Measurements from ENCODE around the gene CSGALNACT2.

CSGALNACT2 gene

GRCh38 chr10:43134126-43134905 lies 3.9 kb upstream of the CSGALNACT2 start:
- Histone ChIP-seq H3K9me2 (replicated peaks; ENCODE audit: insufficient read depth, low read length) (no peaks in the 10 kb centered on the region), H2AFZ (ENCODE audit: low read depth, low read length, severe bottlenecking) (no peak overlapping the region), H3K4me2 (ENCODE audit: low read depth, low read length, poor library complexity, severe bottlenecking) (no peak overlapping the region), H4K20me1 (ENCODE audit: low read depth, low read length) (no peaks in the 10 kb centered on the region), H3K27me3 (ENCODE audit: low read length) (no peaks in the 10 kb centered on the region), H3K36me3 (ENCODE audit: low read length) (no peaks in the 10 kb centered on the region), H3K4me3 (ENCODE audit: insufficient read depth, low read length, poor library complexity, severe bottlenecking) (no peak overlapping the region), H3F3A (ENCODE audit: insufficient read depth) (no peaks in the 10 kb centered on the region; the same call in 1 of the 2 replicates), H3K9ac (ENCODE audit: low read length) (no peak overlapping the region), H3K27ac (ENCODE audit: low read depth, low read length) (no peak overlapping the region), H3K79me2 (ENCODE audit: insufficient read depth, low read length) (peaks cover 6% of the 10 kb centered on the region), H3K9me3 (ENCODE audit: insufficient read depth, low read length) (no peaks in the 10 kb centered on the region)
- TF ChIP-seq EZH2phosphoT487 (conservative IDR thresholded peaks at IDR 0.05; ENCODE audit: low read length): no peak
- no peak for TF ChIP-seq CTCF (IDR thresholded peaks at IDR 0.05; ENCODE audit: insufficient read depth, low read length, poor library complexity, severe bottlenecking)

GRCh38 chr10:43135064-43135463 lies 3.2 kb upstream of the CSGALNACT2 start:
- no peaks in the 10 kb centered on the region; the same call in 1 of the 2 replicates for H3F3A ChIP-seq (ENCODE audit: insufficient read depth)
- peaks cover 13% of the 10 kb centered on the region for H3K79me2 ChIP-seq (ENCODE audit: insufficient read depth, low read length)
- no peaks in the 10 kb centered on the region; the same call in 1 of the 2 replicates for H4K20me1 ChIP-seq (ENCODE audit: low read depth, low read length)
- no peak overlapping the region for H3K4me3 ChIP-seq (ENCODE audit: insufficient read depth, low read length, poor library complexity, severe bottlenecking)
- H3K27me3 ChIP-seq (ENCODE audit: low read length): no peaks in the 10 kb centered on the region
- no peak overlapping the region for H3K27ac ChIP-seq (ENCODE audit: low read depth, low read length)
- H3K9me2 ChIP-seq (replicated peaks; ENCODE audit: insufficient read depth, low read length): no peaks in the 10 kb centered on the region
- no peaks in the 10 kb centered on the region for H3K36me3 ChIP-seq (ENCODE audit: low read length)
- H3K9ac ChIP-seq (ENCODE audit: low read length): no peak overlapping the region
- H2AFZ ChIP-seq (ENCODE audit: low read depth, low read length, severe bottlenecking): no peak overlapping the region
- H3K9me3 ChIP-seq (ENCODE audit: insufficient read depth, low read length): no peaks in the 10 kb centered on the region
- H3K4me2 ChIP-seq (ENCODE audit: low read depth, low read length, poor library complexity, severe bottlenecking): no peak overlapping the region
- TF ChIP-seq CTCF (IDR thresholded peaks at IDR 0.05; ENCODE audit: insufficient read depth, low read length, poor library complexity, severe bottlenecking) (no peak), EZH2phosphoT487 (conservative IDR thresholded peaks at IDR 0.05; ENCODE audit: low read length) (no peak)

- H3K4me3 ChIP-seq (ENCODE audit: insufficient read depth, low read length, poor library complexity, severe bottlenecking): no peak overlapping the region
- H3K79me2 ChIP-seq (ENCODE audit: insufficient read depth, low read length): peaks cover 19% of the 10 kb centered on the region
- H3K9me2 ChIP-seq (replicated peaks; ENCODE audit: insufficient read depth, low read length): no peaks in the 10 kb centered on the region
- no peak overlapping the region for H3K4me2 ChIP-seq (ENCODE audit: low read depth, low read length, poor library complexity, severe bottlenecking)
- no peak overlapping the region for H3K9ac ChIP-seq (ENCODE audit: low read length)
- no peaks in the 10 kb centered on the region for H3K27me3 ChIP-seq (ENCODE audit: low read length)
- TF ChIP-seq EZH2phosphoT487 (conservative IDR thresholded peaks at IDR 0.05; ENCODE audit: low read length) (no peak), CTCF (IDR thresholded peaks at IDR 0.05; ENCODE audit: insufficient read depth, low read length, poor library complexity, severe bottlenecking) (no peak)
- H2AFZ ChIP-seq (ENCODE audit: low read depth, low read length, severe bottlenecking): no peak overlapping the region
- no peaks in the 10 kb centered on the region; the same call in 1 of the 2 replicates for H3F3A ChIP-seq (ENCODE audit: insufficient read depth)
- no peaks in the 10 kb centered on the region for H3K36me3 ChIP-seq (ENCODE audit: low read length)
- no peaks in the 10 kb centered on the region; the same call in 1 of the 2 replicates for H4K20me1 ChIP-seq (ENCODE audit: low read depth, low read length)
- H3K9me3 ChIP-seq (ENCODE audit: insufficient read depth, low read length): no peaks in the 10 kb centered on the region
- H3K27ac ChIP-seq (ENCODE audit: low read depth, low read length): no peak overlapping the region
Observed at GRCh38 chr10:43135656-43136055, 2.6 kb upstream of the CSGALNACT2 start.

All from SU-DHL-6 (cell line).